HepG2 (cell line): ENCODE results near the gene BBIP1. TPM values are rescaled to one million over a fixed set of nuclear protein-coding genes. Genes with fewer than 3 reads are reported as not detected.

Experiments used
- CBX5 ChIP-seq: sonication (generic); formaldehyde crosslinking; IDR thresholded peaks from 2 replicates; pipeline ENCODE4 v1.4.0; 2020; ENCODE audit warnings: missing genetic modification reagents, borderline replicate concordance
- KAT7 ChIP-seq: IDR thresholded peaks from 2 replicates; pipeline ENCODE4 v1.6.1; 2018; ENCODE audit warnings: borderline replicate concordance, missing compliant biosample characterization
- PRMT3 ChIP-seq: sonication (generic); formaldehyde crosslinking; IDR thresholded peaks from 2 replicates; pipeline ENCODE4 v1.8.1; 2022; ENCODE audit warnings: low read depth, mild to moderate bottlenecking, moderate library complexity, missing genetic modification reagents, borderline replicate concordance
- RBM39 ChIP-seq: fragments of 200-400 bp; formaldehyde crosslinking; IDR thresholded peaks from one replicate; pipeline ENCODE4 v1.6.1; 2018; ENCODE audit warnings: antibody characterized with exemption, mild to moderate bottlenecking, low read depth, low read length; ENCODE audit not compliant: poor library complexity, severe bottlenecking
- TBX2 ChIP-seq: sonication (generic); formaldehyde crosslinking; IDR thresholded peaks from 2 replicates; pipeline ENCODE4 v1.5.0; 2020; ENCODE audit warnings: missing genetic modification reagents, mild to moderate bottlenecking, borderline replicate concordance
- ZHX2 ChIP-seq, 2 experiments: sonication (generic) in 1 of 2; formaldehyde crosslinking in 1 of 2; IDR thresholded peaks; 2 replicates each; pipeline versions ENCODE4 v1.6.1 to v1.9.0; 2014 to 2022; ENCODE audit warnings: antibody characterized with exemption in 1 of 2, borderline replicate concordance in 1 of 2, inconsistent platforms in 1 of 2, low read depth in 1 of 2, missing genetic modification reagents in 1 of 2
- ZMAT3 ChIP-seq: sonication (generic); formaldehyde crosslinking; conservative IDR thresholded peaks from 2 replicates; pipeline ENCODE4 v1.7.0; 2021; ENCODE audit warnings: missing genetic modification reagents
- ZNF224 ChIP-seq: sonication (generic); formaldehyde crosslinking; IDR thresholded peaks from 2 replicates; pipeline ENCODE4 v1.5.0; 2020; ENCODE audit warnings: mild to moderate bottlenecking, missing genetic modification reagents
- ZNF232 ChIP-seq: sonication (generic); formaldehyde crosslinking; IDR thresholded peaks from 2 replicates; pipeline ENCODE4 v1.4.0; 2020; ENCODE audit warnings: missing genetic modification reagents, borderline replicate concordance
- ZNF552 ChIP-seq: sonication (generic); formaldehyde crosslinking; IDR thresholded peaks from 2 replicates; pipeline ENCODE4 v1.9.0; 2022; ENCODE audit warnings: missing genetic modification reagents, mild to moderate bottlenecking, borderline replicate concordance
- ZNF574 ChIP-seq: sonication (generic); formaldehyde crosslinking; IDR thresholded peaks from 2 replicates; pipeline ENCODE4 v1.4.0; 2020; ENCODE audit warnings: missing genetic modification reagents
- ZNF646 ChIP-seq: sonication (generic); formaldehyde crosslinking; IDR thresholded peaks from 2 replicates; pipeline ENCODE4 v1.9.0; 2021; ENCODE audit warnings: mild to moderate bottlenecking, missing genetic modification reagents
- polyA plus RNA-seq, 8 experiments: library from polyadenylated mRNA; depleted of rRNA in 3 of 8; stranded (reverse) in 7 of 8; unstranded in 1 of 8; fragments of >200 nt; fragmentation: Illumina TruSeq in 4 of 8; extraction: Trizol in 4 of 8; gene quantifications; 2 replicates each; pipeline versions ENCODE4 v1.2.1 to v1.2.3, GENCODE V29; 2011 to 2016; ENCODE audit warnings: low read depth in 4 of 8, missing spikeins in 1 of 8, mixed read lengths in 1 of 8; ENCODE audit not compliant: insufficient read depth in 1 of 8
- total RNA-seq, 5 experiments: library from RNA; depleted of rRNA; stranded (reverse); fragments of >200 nt; fragmentation: Illumina TruSeq; extraction: Trizol; gene quantifications; 2 replicates each; pipeline ENCODE4 v1.2.3, GENCODE V29; 2016; ENCODE audit warnings: low read depth in 1 of 5

The BBIP1 gene
- total and polyA plus RNA-seq, 2 of the 13 experiments (the other 11 are each of a cell fraction or from before 2014, with no cell fraction given), result 18.3 to 24.1 TPM

GRCh38 chr10:110918643-110919348 lies at the start of gene BBIP1 (continued):
- peak; percentile 95 for TF ChIP-seq ZHX2 (IDR thresholded peaks at IDR 0.05; ENCODE audit: low read depth)
- peak; percentile 65; the same call in 1 of the 2 replicates for TF ChIP-seq ZHX2 (CRISPR knock-in tag; IDR thresholded peaks at IDR 0.05; ENCODE audit: borderline replicate concordance)
- no peak for TF ChIP-seq ZNF646 (CRISPR knock-in tag)
- TF ChIP-seq ZMAT3 (CRISPR knock-in tag), result peak; percentile 36; the same call in 1 of the 2 replicates
- TF ChIP-seq ZNF232 (CRISPR knock-in tag), result peak; percentile 71; the same call in 1 of the 2 replicates
- no peak for TF ChIP-seq PRMT3 (CRISPR knock-in tag)
- peak; percentile 79 for TF ChIP-seq ZNF224 (CRISPR knock-in tag)
- peak; percentile 97 for TF ChIP-seq ZNF574
- TF ChIP-seq CBX5 (CRISPR knock-in tag), result no peak; the same call in 1 of the 2 replicates
- peak; percentile 81 for TF ChIP-seq TBX2 (CRISPR knock-in tag)
- TF ChIP-seq ZNF552 (CRISPR knock-in tag), result no peak
- TF ChIP-seq RBM39, result peak; percentile 82
- 0 out of 2 replicates have a peak, but pooled peaks have one; percentile 37 for TF ChIP-seq KAT7 (CRISPR knock-in tag)
